ENCODE measurements around the gene TCF7L2.
A peak's percentile ranks its signal among the peaks of the same experiment; 100 is the strongest.

The TCF7L2 gene

DNA sequence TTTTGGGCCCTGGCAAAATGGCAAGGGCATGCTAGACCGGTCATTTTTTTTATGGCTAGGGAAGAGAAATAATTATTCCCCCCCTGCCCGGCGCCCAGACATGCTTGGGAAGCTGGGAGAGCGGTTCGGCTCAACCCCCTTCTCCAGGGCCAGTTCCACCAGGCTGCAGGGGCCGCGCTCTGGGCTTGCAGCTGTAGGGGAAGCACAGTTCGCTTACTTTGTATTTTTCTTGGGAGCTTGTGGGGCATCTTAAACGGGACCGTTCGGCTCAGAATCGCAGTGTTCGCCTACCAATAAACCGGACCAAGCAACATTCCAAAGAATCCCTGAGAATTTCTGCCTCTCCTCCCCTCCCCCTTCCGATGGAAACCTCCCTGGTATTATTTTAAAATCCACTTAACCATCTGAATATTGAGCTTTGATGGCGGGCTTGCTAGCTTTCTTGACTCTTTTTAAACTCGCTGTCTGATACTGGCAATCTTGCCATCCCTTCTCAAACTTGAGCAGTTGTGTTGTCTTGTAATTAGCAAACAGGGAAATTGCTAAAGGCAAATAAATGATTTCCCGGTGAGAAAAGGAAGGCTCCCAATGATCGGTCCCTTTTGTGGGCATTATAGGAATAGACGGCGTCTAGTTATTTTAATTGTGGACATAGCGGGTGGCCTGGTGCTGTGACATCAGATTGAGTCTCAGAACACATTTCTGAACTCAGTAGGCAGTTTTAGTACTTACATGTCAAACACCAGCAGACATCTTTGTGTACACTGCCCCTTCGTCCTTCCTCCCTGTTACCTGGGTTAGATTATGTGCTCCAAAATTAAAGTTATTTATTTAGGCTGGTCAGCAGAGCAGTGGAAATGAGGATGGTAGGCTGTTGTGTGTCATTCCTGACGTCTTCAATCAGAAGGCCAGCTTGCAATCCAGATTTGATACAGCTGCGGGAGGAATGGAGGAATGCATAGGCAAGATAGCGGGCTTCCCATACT lies 3.4 kb downstream of the TCF7L2 start:
- ChIA-PET POLR2A (no interaction called here), CTCF (no interaction called here)
- Histone ChIP-seq H3K9me3 (ENCODE audit: control extremely low read depth in 1 of 5, control insufficient read depth in 4 of 5, insufficient read depth in 2 of 5, low read depth in 1 of 5, low read length in 4 of 5) (no peaks in the 10 kb centered on the region), H3K4me1 (ENCODE audit: control extremely low read depth in 1 of 4, control insufficient read depth in 4 of 4, insufficient read depth in 4 of 4, low read length in 3 of 4) (peaks cover 13 to 68% (median 39%) of the 10 kb centered on the region in 4 experiments), H3K27ac (ENCODE audit: insufficient read depth in 1 of 2, low read depth in 1 of 2, low read length in 2 of 2, poor library complexity in 1 of 2, severe bottlenecking in 2 of 2) (peak overlapping the region in 1 of 2 experiments; percentile 86), H3K27me3 (replicated peaks in 2 of 5; ENCODE audit: control insufficient read depth in 4 of 5, insufficient read depth in 5 of 5, low read length in 4 of 5) (no peaks in the 10 kb centered on the region), H3K36me3 (ENCODE audit: control insufficient read depth in 4 of 4, insufficient read depth in 4 of 4, low read length in 3 of 4) (peaks cover 0 to 3% (median 0%) of the 10 kb centered on the region in 4 experiments), H3K4me3 (ENCODE audit: control insufficient read depth in 1 of 7, extremely low read depth in 1 of 7, insufficient read depth in 4 of 7, low read depth in 2 of 7, low read length in 6 of 7) (peak overlapping the region in 6 of 7 experiments; percentile 76 to 98 (median 90))
- no peak for DNase-seq
- 54% methylated on average over 10 of the region's 26 CpGs for WGBS (ENCODE audit: insufficient coverage)

GRCh38 chr10:112954974-112955581 lies 5.0 kb downstream of the TCF7L2 start:
- H3K4me3 ChIP-seq (ENCODE audit: control insufficient read depth in 1 of 7, extremely low read depth in 1 of 7, insufficient read depth in 4 of 7, low read depth in 2 of 7, low read length in 6 of 7) = peak overlapping the region in 6 of 7 experiments; percentile 39 to 70 (median 54)
- WGBS (ENCODE audit: insufficient coverage) = 95% methylated on average over 3 of the region's 7 CpGs
- ChIA-PET CTCF (interaction anchor here (0.6 to 0.9 kb wide), 3 partner anchors 10 to 411 kb away, joined by 3 read pairs; no protein-coding TSS in a partner anchor), POLR2A (no interaction called here)
- peaks cover 0 to 3% (median 0%) of the 10 kb centered on the region in 4 experiments for H3K36me3 ChIP-seq (ENCODE audit: control insufficient read depth in 4 of 4, insufficient read depth in 4 of 4, low read length in 3 of 4)
- no peaks in the 10 kb centered on the region for H3K27me3 ChIP-seq (replicated peaks in 2 of 5; ENCODE audit: control insufficient read depth in 4 of 5, insufficient read depth in 5 of 5, low read length in 4 of 5)
- H3K27ac ChIP-seq (ENCODE audit: insufficient read depth in 1 of 2, low read depth in 1 of 2, low read length in 2 of 2, poor library complexity in 1 of 2, severe bottlenecking in 2 of 2) = no peak overlapping the region
- peaks cover 11 to 70% (median 36%) of the 10 kb centered on the region in 4 experiments for H3K4me1 ChIP-seq (ENCODE audit: control extremely low read depth in 1 of 4, control insufficient read depth in 4 of 4, insufficient read depth in 4 of 4, low read length in 3 of 4)
- DNase-seq = no peak
- H3K9me3 ChIP-seq (ENCODE audit: control extremely low read depth in 1 of 5, control insufficient read depth in 4 of 5, insufficient read depth in 2 of 5, low read depth in 1 of 5, low read length in 4 of 5) = no peaks in the 10 kb centered on the region

- CTCF ChIA-PET = interaction anchor here (0.6 to 0.9 kb wide), 2 partner anchors 10 to 410 kb away, joined by 3 read pairs; no protein-coding TSS in a partner anchor
- no peak overlapping the region for H3K27ac ChIP-seq (ENCODE audit: insufficient read depth in 1 of 2, low read depth in 1 of 2, low read length in 2 of 2, poor library complexity in 1 of 2, severe bottlenecking in 2 of 2)
- no peaks in the 10 kb centered on the region for H3K9me3 ChIP-seq (ENCODE audit: control extremely low read depth in 1 of 5, control insufficient read depth in 4 of 5, insufficient read depth in 2 of 5, low read depth in 1 of 5, low read length in 4 of 5)
- H3K4me1 ChIP-seq (ENCODE audit: control extremely low read depth in 1 of 4, control insufficient read depth in 4 of 4, insufficient read depth in 4 of 4, low read length in 3 of 4) = peaks cover 11 to 70% (median 35%) of the 10 kb centered on the region in 4 experiments
- no peaks in the 10 kb centered on the region for H3K27me3 ChIP-seq (replicated peaks in 2 of 5; ENCODE audit: control insufficient read depth in 4 of 5, insufficient read depth in 5 of 5, low read length in 4 of 5)
- POLR2A ChIA-PET = interaction anchor here (0.9 kb wide), 1 partner anchor 11 kb away, joined by 3 read pairs; no protein-coding TSS in a partner anchor
- WGBS (ENCODE audit: insufficient coverage) = 9% methylated on average over 9 of the region's 12 CpGs
- peak in 2 of 3 donors; percentile 19 to 31 for DNase-seq
- H3K4me3 ChIP-seq (ENCODE audit: control insufficient read depth in 1 of 7, extremely low read depth in 1 of 7, insufficient read depth in 4 of 7, low read depth in 2 of 7, low read length in 6 of 7) = peak overlapping the region in 6 of 7 experiments; percentile 39 to 70 (median 54)
- H3K36me3 ChIP-seq (ENCODE audit: control insufficient read depth in 4 of 4, insufficient read depth in 4 of 4, low read length in 3 of 4) = peaks cover 0 to 3% (median 0%) of the 10 kb centered on the region in 4 experiments
Observed at GRCh38 chr10:112955582-112956421, 5.8 kb downstream of the TCF7L2 start.

GRCh38 chr10:112956631-112957350 lies 6.7 kb downstream of the TCF7L2 start:
- 85% methylated on average over 5 of the region's 10 CpGs for WGBS (ENCODE audit: insufficient coverage)
- ChIA-PET POLR2A (no interaction called here), CTCF (no interaction called here)
- H3K36me3 ChIP-seq (ENCODE audit: control insufficient read depth in 4 of 4, insufficient read depth in 4 of 4, low read length in 3 of 4) = peaks cover 0 to 3% (median 0%) of the 10 kb centered on the region in 4 experiments
- DNase-seq = no peak
- H3K27me3 ChIP-seq (replicated peaks in 2 of 5; ENCODE audit: control insufficient read depth in 4 of 5, insufficient read depth in 5 of 5, low read length in 4 of 5) = no peaks in the 10 kb centered on the region
- no peaks in the 10 kb centered on the region for H3K9me3 ChIP-seq (ENCODE audit: control extremely low read depth in 1 of 5, control insufficient read depth in 4 of 5, insufficient read depth in 2 of 5, low read depth in 1 of 5, low read length in 4 of 5)
- no peak overlapping the region for H3K4me3 ChIP-seq (ENCODE audit: control insufficient read depth in 1 of 7, extremely low read depth in 1 of 7, insufficient read depth in 4 of 7, low read depth in 2 of 7, low read length in 6 of 7)
- H3K4me1 ChIP-seq (ENCODE audit: control extremely low read depth in 1 of 4, control insufficient read depth in 4 of 4, insufficient read depth in 4 of 4, low read length in 3 of 4) = peaks cover 11 to 77% (median 36%) of the 10 kb centered on the region in 4 experiments
- H3K27ac ChIP-seq (ENCODE audit: insufficient read depth in 1 of 2, low read depth in 1 of 2, low read length in 2 of 2, poor library complexity in 1 of 2, severe bottlenecking in 2 of 2) = no peak overlapping the region

DNA sequence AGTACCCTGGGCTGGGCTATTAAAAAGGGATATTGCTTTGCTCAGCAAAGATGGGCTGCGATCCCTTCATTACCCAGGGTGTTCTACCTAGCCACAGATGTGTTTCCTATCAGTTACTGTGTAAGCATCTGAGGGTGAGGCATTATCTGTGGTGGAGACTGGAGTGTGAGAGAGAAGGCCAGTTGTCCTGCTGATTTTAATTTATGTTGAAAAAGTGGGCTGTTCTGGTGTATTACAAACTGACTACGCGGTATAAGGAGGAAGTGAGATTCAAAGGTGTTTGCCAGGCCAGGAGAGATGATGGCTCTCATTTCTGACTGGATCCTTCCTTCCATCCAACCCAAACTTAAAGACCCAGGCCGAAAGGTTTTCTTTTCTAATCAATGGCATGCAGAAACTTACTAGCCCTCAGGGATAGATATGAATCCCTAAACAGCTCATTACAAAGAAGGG lies 7.6 kb downstream of the TCF7L2 start:
- 80% methylated on average over 4 of the region's 4 CpGs for WGBS (ENCODE audit: insufficient coverage)
- ChIA-PET CTCF (no interaction called here), POLR2A (no interaction called here)
- H3K9me3 ChIP-seq (ENCODE audit: control extremely low read depth in 1 of 5, control insufficient read depth in 4 of 5, insufficient read depth in 2 of 5, low read depth in 1 of 5, low read length in 4 of 5) = no peaks in the 10 kb centered on the region
- H3K4me1 ChIP-seq (ENCODE audit: control extremely low read depth in 1 of 4, control insufficient read depth in 4 of 4, insufficient read depth in 4 of 4, low read length in 3 of 4) = peaks cover 11 to 74% (median 36%) of the 10 kb centered on the region in 4 experiments
- no peak overlapping the region for H3K4me3 ChIP-seq (ENCODE audit: control insufficient read depth in 1 of 7, extremely low read depth in 1 of 7, insufficient read depth in 4 of 7, low read depth in 2 of 7, low read length in 6 of 7)
- no peaks in the 10 kb centered on the region for H3K27me3 ChIP-seq (replicated peaks in 2 of 5; ENCODE audit: control insufficient read depth in 4 of 5, insufficient read depth in 5 of 5, low read length in 4 of 5)
- no peak overlapping the region for H3K27ac ChIP-seq (ENCODE audit: insufficient read depth in 1 of 2, low read depth in 1 of 2, low read length in 2 of 2, poor library complexity in 1 of 2, severe bottlenecking in 2 of 2)
- H3K36me3 ChIP-seq (ENCODE audit: control insufficient read depth in 4 of 4, insufficient read depth in 4 of 4, low read length in 3 of 4) = peaks cover 0 to 3% (median 0%) of the 10 kb centered on the region in 4 experiments
- DNase-seq = peak in 2 of 3 donors; percentile 23 to 36

All from common myeloid progenitor, CD34-positive (primary cell).